Thymus (tissue), 11 donors: ENCODE results near the gene SIGMAR1. TPM values are rescaled to one million over a fixed set of nuclear protein-coding genes. Genes with fewer than 3 reads are reported as not detected.

Source experiments
- DNase-seq, 9 donors: peaks; one replicate each; pipeline ENCODE4 v3.0.0-alpha.2; 2013; ENCODE audit warnings: low spot score in 9 of 9, low read depth in 6 of 9, missing footprints in 1 of 9
- H3K27ac ChIP-seq, 2 donors: one replicate each; pipeline ENCODE4 v1.5.1; 2013; ENCODE audit warnings: control low read depth in 1 of 2, low read depth in 1 of 2, low read length in 1 of 2, mild to moderate bottlenecking in 1 of 2, moderate library complexity in 1 of 2
- H3K27me3 ChIP-seq, 2 donors: one replicate each; pipeline ENCODE4 v1.5.1; 2013; ENCODE audit warnings: low read length in 1 of 2; ENCODE audit not compliant: control insufficient read depth in 2 of 2, insufficient read depth in 1 of 2
- H3K36me3 ChIP-seq, 2 donors: one replicate each; pipeline ENCODE4 v1.5.1; 2013; ENCODE audit warnings: low read length in 1 of 2, mild to moderate bottlenecking in 1 of 2, moderate library complexity in 1 of 2; ENCODE audit not compliant: control insufficient read depth in 2 of 2, insufficient read depth in 2 of 2
- H3K4me1 ChIP-seq, 2 donors: one replicate each; pipeline ENCODE4 v1.5.1; 2013; ENCODE audit warnings: low read length in 2 of 2; ENCODE audit not compliant: control insufficient read depth in 2 of 2, insufficient read depth in 2 of 2
- H3K4me3 ChIP-seq, 2 donors: one replicate each; pipeline ENCODE4 v1.5.1; 2013; ENCODE audit warnings: low read length in 2 of 2, control low read depth in 1 of 2, mild to moderate bottlenecking in 1 of 2
- H3K9me3 ChIP-seq, 2 donors: one replicate each; pipeline ENCODE4 v1.5.1; 2013; ENCODE audit warnings: low read length in 1 of 2, mild to moderate bottlenecking in 1 of 2; ENCODE audit not compliant: control insufficient read depth in 2 of 2, insufficient read depth in 1 of 2
- WGBS: extraction: QIAGEN DNeasy Blood & Tissue Kit; methylation state at CpG from one replicate; pipeline ENCODE4 v1.1.7; 2013; 5-methylcytosine and 5-hydroxymethylcytosine counted together
- polyA plus RNA-seq: library from polyadenylated mRNA; stranded (reverse); fragments of 200-250 nt; gene quantifications from one replicate; pipeline ENCODE4 v1.2.3, GENCODE V29; 2013
- total RNA-seq: library from RNA; stranded (reverse); fragments of 120-200 nt; gene quantifications from one replicate; pipeline ENCODE4 v1.2.4, GENCODE V29; 2013
- donor health status: healthy.

The SIGMAR1 gene
- total and polyA plus RNA-seq, 2 donors = 21.0 to 24.6 TPM

DNA sequence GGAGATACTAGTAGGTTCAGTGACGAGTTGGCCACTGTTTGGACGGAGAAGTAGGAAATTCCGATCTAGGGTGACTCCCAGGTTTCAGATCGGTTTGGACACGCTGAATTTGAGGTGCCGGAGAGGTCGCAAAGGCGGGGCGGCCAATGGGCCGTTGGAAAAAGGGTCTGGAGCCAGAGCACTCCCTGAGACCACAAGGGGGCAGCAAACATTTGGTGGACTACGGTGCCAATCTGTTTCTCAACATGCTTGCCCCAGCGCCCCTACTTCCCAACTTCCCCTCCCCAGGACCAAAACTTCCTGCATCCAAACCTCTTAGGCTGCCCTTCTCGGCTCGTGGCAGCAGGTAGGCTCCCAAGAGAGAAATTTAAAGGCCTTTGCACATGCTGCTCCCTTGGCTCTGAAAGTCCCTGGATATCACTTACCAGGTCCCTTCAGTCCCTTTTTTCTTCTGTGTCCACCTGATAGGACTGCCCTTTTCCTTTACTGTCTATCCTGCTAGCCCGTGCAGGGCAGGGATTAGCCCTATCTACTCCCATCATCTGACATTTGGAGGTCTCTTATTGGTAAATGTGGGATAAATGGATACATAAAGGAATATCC, 24.7 kb downstream of the SIGMAR1 start:
- Histone ChIP-seq H3K36me3 (peaks cover 28 to 34% of the 10 kb centered on the region in 2 donors), H3K27ac (peak overlapping the region in 1 of 2 donors; percentile 85), H3K4me3 (peak overlapping the region; percentile 77 to 92), H3K27me3 (no peaks in the 10 kb centered on the region), H3K9me3 (peaks cover 0 to 3% of the 10 kb centered on the region in 2 donors), H3K4me1 (peaks cover 5 to 23% of the 10 kb centered on the region in 2 donors)
- peak in 7 of 9 donors; percentile 45 to 83 (median 72) for DNase-seq
- 4% methylated on average over 15 of the region's 15 CpGs for WGBS

DNA sequence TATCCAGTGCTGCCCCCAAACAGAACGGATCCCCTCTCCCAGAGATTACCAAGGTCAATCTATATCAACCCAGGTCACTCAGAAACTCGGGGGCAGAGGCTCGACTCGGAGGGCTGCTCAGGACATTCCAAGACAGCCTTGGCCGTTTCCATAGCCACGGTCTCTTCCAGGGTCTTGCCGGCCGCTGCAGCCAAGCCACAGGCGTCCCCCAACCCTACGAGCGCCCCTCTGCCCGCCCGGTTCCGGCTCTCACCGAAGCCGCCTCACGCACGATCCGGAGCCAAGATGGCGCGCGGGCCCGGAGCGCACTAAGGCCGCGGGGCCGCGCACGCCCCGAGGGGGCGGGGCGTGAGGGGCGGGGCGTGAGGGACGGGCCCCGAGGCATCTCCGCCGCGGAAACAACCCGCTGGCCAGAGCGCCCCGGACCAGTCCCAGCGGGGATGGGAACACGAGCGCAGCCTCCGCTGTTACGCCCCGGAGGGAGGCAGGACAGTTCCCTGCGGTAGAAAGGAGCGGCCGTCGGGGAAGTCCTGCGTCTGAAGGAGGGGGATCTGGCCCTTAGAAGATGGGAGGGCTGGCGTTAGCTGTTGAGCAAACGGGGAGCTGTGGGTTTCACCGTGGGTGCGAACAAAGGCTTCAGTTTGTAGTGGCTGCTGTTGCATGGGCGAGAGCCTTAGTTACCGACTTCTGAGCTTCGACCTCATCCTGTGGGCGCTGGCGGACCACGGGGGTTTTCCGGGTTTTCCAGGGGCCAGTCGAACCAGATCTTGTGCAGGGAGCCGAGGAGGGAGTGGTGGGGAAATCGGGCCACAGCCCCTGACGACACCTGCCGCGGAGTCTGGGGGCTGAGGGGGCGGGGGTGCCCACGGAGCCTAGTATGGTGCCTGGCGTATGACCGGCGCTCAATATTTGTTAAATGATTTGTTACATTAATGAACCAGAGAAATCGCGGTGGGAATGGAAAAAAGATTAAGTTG, 25.5 kb downstream of the SIGMAR1 start, which contains the start of gene RPP25L:
RPP25L (minus strand) TSS at position 287 of the 977 bp plus-strand sequence. CDS start 801 bp downstream, outside the sequence.
- under 1% methylated on average over 77 of the region's 77 CpGs for WGBS
- H3K9me3 ChIP-seq = peaks cover 0 to 3% of the 10 kb centered on the region in 2 donors
- H3K27ac ChIP-seq = peak within 1 kb of the TSS; percentile 60 to 85
- peaks cover 5 to 23% of the 10 kb centered on the region in 2 donors for H3K4me1 ChIP-seq
- H3K4me3 ChIP-seq = peak within 1 kb of the TSS; percentile 77 to 92
- H3K27me3 ChIP-seq = peaks cover 0 to under 1% of the 10 kb centered on the region in 2 donors
- peak in 8 of 9 donors; percentile 65 to 95 (median 86) for DNase-seq
- peaks cover 20 to 26% of the 10 kb centered on the region in 2 donors for H3K36me3 ChIP-seq

GRCh38 chr9:34611251-34611810, 26.3 kb downstream of the SIGMAR1 start:
- Histone ChIP-seq H3K9me3 (peaks cover 0 to 3% of the 10 kb centered on the region in 2 donors), H3K36me3 (peaks cover 13 to 18% of the 10 kb centered on the region in 2 donors), H3K4me1 (peaks cover 5 to 23% of the 10 kb centered on the region in 2 donors), H3K27ac (peak overlapping the region; percentile 60 to 85), H3K4me3 (peak overlapping the region; percentile 77 to 92), H3K27me3 (peaks cover 0 to 5% of the 10 kb centered on the region in 2 donors)
- 80% methylated on average over 10 of the region's 10 CpGs for WGBS
- DNase-seq = peak in 2 of 9 donors; percentile 6 to 14

GRCh38 chr9:34610434-34611206, 27.0 kb downstream of the SIGMAR1 start:
- Histone ChIP-seq H3K27ac (no peak overlapping the region), H3K9me3 (peaks cover 0 to 3% of the 10 kb centered on the region in 2 donors), H3K36me3 (peaks cover 8 to 13% of the 10 kb centered on the region in 2 donors), H3K27me3 (peaks cover 0 to 7% of the 10 kb centered on the region in 2 donors), H3K4me1 (peaks cover 5 to 23% of the 10 kb centered on the region in 2 donors), H3K4me3 (no peak overlapping the region)
- 99% methylated on average over 20 of the region's 20 CpGs for WGBS
- DNase-seq = no peak

- no peak for DNase-seq
- Histone ChIP-seq H3K9me3 (peaks cover 0 to 1% of the 10 kb centered on the region in 2 donors), H3K27ac (no peak overlapping the region), H3K27me3 (peaks cover 0 to 8% of the 10 kb centered on the region in 2 donors), H3K4me3 (no peak overlapping the region), H3K36me3 (no peaks in the 10 kb centered on the region), H3K4me1 (peaks cover 5 to 14% of the 10 kb centered on the region in 2 donors)
- 78% methylated on average over 2 of the region's 2 CpGs for WGBS
Measured at GRCh38 chr9:34607331-34607730, 30.3 kb downstream of the SIGMAR1 start.

DNA sequence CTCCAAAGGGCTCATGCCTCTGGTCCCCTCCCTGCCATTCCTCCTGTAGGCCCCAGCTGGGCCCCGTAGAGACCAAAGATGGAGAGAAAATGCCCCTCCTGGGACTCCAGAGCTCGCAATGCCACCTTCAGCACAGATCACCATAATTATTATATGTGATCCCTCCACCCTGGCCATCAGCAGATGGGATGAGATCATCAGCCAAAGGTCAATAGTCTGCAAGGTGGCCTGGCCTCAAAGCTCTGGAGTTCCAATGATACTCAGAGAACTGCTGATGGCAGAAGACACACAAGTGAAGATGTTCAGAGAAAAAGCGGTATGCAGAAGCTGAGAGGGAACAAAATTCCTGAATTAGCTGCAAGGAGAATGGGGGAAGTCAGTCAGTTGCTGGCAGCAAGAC, 30.7 kb downstream of the SIGMAR1 start:
- 97% methylated on average over 3 of the region's 3 CpGs for WGBS
- H3K27me3 ChIP-seq = peaks cover 0 to 11% of the 10 kb centered on the region in 2 donors

DNA sequence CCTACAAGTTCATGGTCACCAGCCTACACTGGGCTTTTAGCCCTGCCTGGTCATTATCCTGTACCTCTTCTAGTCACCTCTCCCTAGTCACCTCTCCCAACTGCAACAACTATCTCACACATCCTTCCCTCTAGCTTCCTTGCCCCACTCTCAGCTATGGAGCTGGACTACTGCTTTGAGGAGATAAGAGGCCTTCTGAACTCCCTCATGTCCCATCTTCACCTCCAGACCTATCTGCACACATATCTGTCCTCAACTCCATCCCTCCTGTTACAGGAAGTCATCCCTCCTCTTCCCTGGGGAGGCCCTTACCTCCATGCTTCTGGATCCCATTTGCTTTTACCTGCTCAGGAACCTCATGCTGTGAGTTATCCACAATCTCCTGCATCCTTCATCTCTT, 31.4 kb downstream of the SIGMAR1 start:
- Histone ChIP-seq H3K27me3 (peaks cover 0 to 11% of the 10 kb centered on the region in 2 donors), H3K4me3 (no peak overlapping the region), H3K9me3 (no peaks in the 10 kb centered on the region), H3K36me3 (no peaks in the 10 kb centered on the region), H3K4me1 (peaks cover 3 to 8% of the 10 kb centered on the region in 2 donors), H3K27ac (no peak overlapping the region)
- DNase-seq = no peak

More for the DNA sequence above, 30.7 kb downstream of the SIGMAR1 start:
- Histone ChIP-seq H3K4me1 (peaks cover 5 to 13% of the 10 kb centered on the region in 2 donors), H3K9me3 (no peaks in the 10 kb centered on the region), H3K4me3 (no peak overlapping the region), H3K27ac (no peak overlapping the region), H3K36me3 (no peaks in the 10 kb centered on the region)
- DNase-seq = no peak

- peak in 7 of 9 donors; percentile 56 to 83 (median 69) for DNase-seq
- Histone ChIP-seq H3K36me3 (no peaks in the 10 kb centered on the region), H3K4me3 (no peak overlapping the region), H3K9me3 (no peaks in the 10 kb centered on the region), H3K27ac (no peak overlapping the region), H3K27me3 (peaks cover 2 to 27% of the 10 kb centered on the region in 2 donors), H3K4me1 (no peaks in the 10 kb centered on the region)
- 63% methylated on average over 4 of the region's 4 CpGs for WGBS
Measured at GRCh38 chr9:34603610-34604231, 33.9 kb downstream of the SIGMAR1 start.
